Aorta (tissue), 5 donors: Measurements from ENCODE around the gene CELF5. TPM values are rescaled to one million over a fixed set of nuclear protein-coding genes. Genes with fewer than 3 reads are reported as not detected.

Experiments used
- ATAC-seq: fragments of 200-7000 bp; cut with Tn5 transposase; one replicate; pipeline ENCODE4 v1.9.1; 2022; ENCODE audit warnings: moderate library complexity; ENCODE audit not compliant: low FRiP score
- DNase-seq, 2 donors: peaks; one replicate each; pipeline ENCODE4 v3.0.0-alpha.2; 2020
- H3K27ac ChIP-seq, 2 donors: one replicate each; pipeline ENCODE4 v1.5.1; 2013; ENCODE audit warnings: low read length in 2 of 2, mild to moderate bottlenecking in 2 of 2, moderate library complexity in 2 of 2, control low read depth in 1 of 2, inconsistent platforms in 1 of 2, low read depth in 1 of 2
- H3K27me3 ChIP-seq, 2 donors: one replicate each; pipeline ENCODE4 v1.6.1; 2013; ENCODE audit warnings: control low read depth in 1 of 2, low read length in 1 of 2, mild to moderate bottlenecking in 1 of 2, moderate library complexity in 1 of 2; ENCODE audit not compliant: insufficient read depth in 2 of 2, control insufficient read depth in 1 of 2
- H3K36me3 ChIP-seq, 2 donors: one replicate each; pipeline ENCODE4 v1.6.1; 2013; ENCODE audit warnings: control low read depth in 1 of 2, low read length in 1 of 2, mild to moderate bottlenecking in 1 of 2; ENCODE audit not compliant: insufficient read depth in 2 of 2, control insufficient read depth in 1 of 2
- H3K4me1 ChIP-seq, 2 donors: one replicate each; pipeline ENCODE4 v1.6.1; 2013; ENCODE audit warnings: low read length in 2 of 2, control low read depth in 1 of 2, mild to moderate bottlenecking in 1 of 2, moderate library complexity in 1 of 2; ENCODE audit not compliant: insufficient read depth in 2 of 2, control insufficient read depth in 1 of 2
- H3K4me3 ChIP-seq, 2 donors: one replicate each; pipeline ENCODE4 v1.5.1; 2013; ENCODE audit warnings: low read length in 2 of 2, control low read depth in 1 of 2, mild to moderate bottlenecking in 1 of 2
- H3K9me3 ChIP-seq: one replicate; pipeline ENCODE4 v1.6.1; 2013; ENCODE audit warnings: mild to moderate bottlenecking, low read length; ENCODE audit not compliant: control insufficient read depth
- WGBS, 2 donors: extraction: QIAGEN DNeasy Blood & Tissue Kit; methylation state at CpG; one replicate each; pipeline ENCODE4 v1.1.7; 2013; 5-methylcytosine and 5-hydroxymethylcytosine counted together
- intact Hi-C, 2 donors: fragments of 100-400 bp; cut with DNase I; formaldehyde crosslinking; loops; one replicate each; pipeline versions ENCODE4 v1.14.2 to v1.15.0; 2022
- polyA plus RNA-seq, 2 donors: library from polyadenylated mRNA; stranded (reverse); fragments of 200-250 nt; gene quantifications; one replicate each; pipeline ENCODE4 v1.2.3, GENCODE V29; 2013
- total RNA-seq, 2 donors: library from RNA; stranded (reverse); fragmentation: NEBNext Ultra II Directional; extraction: Animal tissue kit (Norgen Biotek cat#: 25700); gene quantifications; one replicate each; pipeline ENCODE4 v1.2.1, GENCODE V29; 2021
- donor health status: healthy with polysubstance abuse.
- donor health status: Bipolar disorder and iron deficiency.
- donor health status: DM: no; HTN: no; CAD: no.
- donor health status: DM: no; HTN: no; CAD: no.
- donor health status: DM: yes; HTN: yes; CAD: no.

CELF5 gene
- total and polyA plus RNA-seq, 4 donors, result 0.08 TPM; not detected in 3

DNA sequence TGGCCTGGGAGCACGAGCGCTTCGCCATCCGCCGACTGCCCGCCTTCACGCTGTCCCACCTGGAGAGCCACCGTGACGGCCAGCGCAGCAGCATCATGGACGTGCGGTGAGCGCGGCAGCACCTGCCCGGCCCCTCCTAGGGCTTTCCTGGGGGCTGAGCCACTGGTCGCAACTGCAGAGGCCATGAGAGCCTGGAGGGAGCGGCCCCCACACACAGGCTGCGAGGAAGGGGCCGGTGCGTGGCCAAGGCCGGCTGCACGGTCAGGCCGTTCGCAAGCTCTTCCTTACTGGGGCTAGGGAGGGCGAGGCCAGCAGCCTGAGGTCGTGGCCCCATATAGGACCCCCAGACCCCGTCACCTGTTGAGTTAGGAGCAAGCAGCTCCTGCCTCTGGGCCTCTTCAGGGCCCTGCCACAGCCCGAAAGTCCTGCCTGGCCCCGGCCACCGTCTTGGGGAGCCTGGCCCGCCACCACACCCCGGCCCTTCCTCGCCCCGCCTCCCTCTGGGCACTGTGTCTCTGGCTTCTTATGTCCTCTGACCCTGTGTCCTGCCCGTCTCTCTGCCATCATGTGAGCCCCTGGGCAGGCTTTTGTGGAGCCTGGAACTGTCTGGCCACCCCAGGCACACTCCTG lies 19.7 kb upstream of the CELF5 start:
- 94% methylated on average over 35 of the region's 35 CpGs for WGBS, 2 donors
- intact Hi-C loops, result no loop called here
- DNase-seq (no peak), ATAC-seq (no peak)
- Histone ChIP-seq H3K4me1 (no peaks in the 10 kb centered on the region), H3K9me3 (no peaks in the 10 kb centered on the region), H3K4me3 (no peak overlapping the region), H3K27ac (no peak overlapping the region), H3K36me3 (peaks cover 0 to 6% of the 10 kb centered on the region in 2 donors), H3K27me3 (no peaks in the 10 kb centered on the region)

DNA sequence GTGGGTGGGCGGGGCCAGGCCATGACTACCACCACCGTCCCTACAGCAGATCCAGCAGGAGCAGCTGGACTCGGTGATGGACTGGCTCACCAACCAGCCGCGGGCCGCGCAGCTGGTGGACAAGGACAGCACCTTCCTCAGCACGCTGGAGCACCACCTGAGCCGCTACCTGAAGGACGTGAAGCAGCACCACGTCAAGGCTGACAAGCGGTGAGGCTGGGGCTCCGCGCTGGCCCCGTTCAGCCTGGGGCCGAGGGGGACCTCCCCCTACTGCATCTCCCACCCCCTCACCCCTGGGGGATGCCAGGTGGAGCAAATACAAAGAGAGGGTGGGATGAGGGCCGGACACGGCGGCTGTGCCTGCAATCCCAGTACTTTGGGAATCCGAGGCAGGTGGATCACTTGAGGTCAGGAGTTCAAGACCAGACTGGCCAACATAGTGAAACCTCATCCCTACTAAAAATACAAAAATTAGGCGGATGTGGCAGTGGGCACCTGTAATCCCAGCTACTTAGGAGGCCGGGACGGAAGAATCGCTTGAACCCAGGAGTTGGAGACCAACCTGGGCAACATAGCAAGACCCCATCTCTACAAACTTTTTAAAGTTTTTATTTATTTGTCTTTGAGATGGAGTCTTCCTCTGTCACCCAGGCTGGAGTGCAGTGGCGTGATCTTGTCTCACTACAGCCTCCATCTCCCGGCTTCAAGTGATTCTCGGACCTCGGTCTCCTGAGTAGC lies 18.1 kb upstream of the CELF5 start:
- no peak overlapping the region for H3K27ac ChIP-seq
- no peaks in the 10 kb centered on the region for H3K27me3 ChIP-seq
- no peaks in the 10 kb centered on the region for H3K9me3 ChIP-seq
- WGBS, 2 donors, result 93 to 94% methylated on average over 28 of the region's 28 CpGs
- intact Hi-C loops, result no loop called here
- H3K4me3 ChIP-seq, result no peak overlapping the region
- no peak for ATAC-seq
- no peaks in the 10 kb centered on the region for H3K4me1 ChIP-seq
- no peak for DNase-seq
- peaks cover 0 to 6% of the 10 kb centered on the region in 2 donors for H3K36me3 ChIP-seq

DNA sequence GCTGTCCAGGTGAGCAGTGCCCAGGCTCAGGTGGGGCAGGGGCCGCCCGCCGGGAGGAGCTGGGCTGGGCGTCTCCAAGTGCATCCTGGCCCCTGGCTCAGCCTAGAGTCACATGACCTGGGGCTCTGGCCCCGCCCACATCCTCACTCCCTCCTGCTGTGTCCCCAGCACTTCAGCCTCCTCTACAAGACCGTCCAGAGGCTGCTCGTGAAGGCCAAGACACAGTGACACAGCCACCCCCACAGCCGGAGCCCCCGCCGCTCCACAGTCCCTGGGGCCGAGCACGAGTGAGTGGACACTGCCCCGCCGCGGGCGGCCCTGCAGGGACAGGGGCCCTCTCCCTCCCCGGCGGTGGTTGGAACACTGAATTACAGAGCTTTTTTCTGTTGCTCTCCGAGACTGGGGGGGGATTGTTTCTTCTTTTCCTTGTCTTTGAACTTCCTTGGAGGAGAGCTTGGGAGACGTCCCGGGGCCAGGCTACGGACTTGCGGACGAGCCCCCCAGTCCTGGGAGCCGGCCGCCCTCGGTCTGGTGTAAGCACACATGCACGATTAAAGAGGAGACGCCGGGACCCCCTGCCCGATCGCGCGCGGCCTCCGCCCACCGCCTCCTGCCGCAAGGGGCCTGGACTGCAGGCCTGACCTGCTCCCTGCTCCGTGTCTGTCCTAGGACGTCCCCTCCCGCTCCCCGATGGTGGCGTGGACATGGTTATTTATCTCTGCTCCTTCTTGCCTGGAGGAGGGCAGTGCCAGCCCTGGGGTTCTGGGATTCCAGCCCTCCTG lies 16.8 kb upstream of the CELF5 start:
- Histone ChIP-seq H3K36me3 (peaks cover 0 to 6% of the 10 kb centered on the region in 2 donors), H3K4me1 (no peaks in the 10 kb centered on the region), H3K27ac (no peak overlapping the region), H3K9me3 (no peaks in the 10 kb centered on the region), H3K4me3 (no peak overlapping the region), H3K27me3 (no peaks in the 10 kb centered on the region)
- WGBS, 2 donors, result 86 to 90% methylated on average over 43 of the region's 43 CpGs
- no peak for ATAC-seq
- intact Hi-C loops, result no loop called here
- DNase-seq, result peak in 1 of 2 donors; percentile 75

DNA sequence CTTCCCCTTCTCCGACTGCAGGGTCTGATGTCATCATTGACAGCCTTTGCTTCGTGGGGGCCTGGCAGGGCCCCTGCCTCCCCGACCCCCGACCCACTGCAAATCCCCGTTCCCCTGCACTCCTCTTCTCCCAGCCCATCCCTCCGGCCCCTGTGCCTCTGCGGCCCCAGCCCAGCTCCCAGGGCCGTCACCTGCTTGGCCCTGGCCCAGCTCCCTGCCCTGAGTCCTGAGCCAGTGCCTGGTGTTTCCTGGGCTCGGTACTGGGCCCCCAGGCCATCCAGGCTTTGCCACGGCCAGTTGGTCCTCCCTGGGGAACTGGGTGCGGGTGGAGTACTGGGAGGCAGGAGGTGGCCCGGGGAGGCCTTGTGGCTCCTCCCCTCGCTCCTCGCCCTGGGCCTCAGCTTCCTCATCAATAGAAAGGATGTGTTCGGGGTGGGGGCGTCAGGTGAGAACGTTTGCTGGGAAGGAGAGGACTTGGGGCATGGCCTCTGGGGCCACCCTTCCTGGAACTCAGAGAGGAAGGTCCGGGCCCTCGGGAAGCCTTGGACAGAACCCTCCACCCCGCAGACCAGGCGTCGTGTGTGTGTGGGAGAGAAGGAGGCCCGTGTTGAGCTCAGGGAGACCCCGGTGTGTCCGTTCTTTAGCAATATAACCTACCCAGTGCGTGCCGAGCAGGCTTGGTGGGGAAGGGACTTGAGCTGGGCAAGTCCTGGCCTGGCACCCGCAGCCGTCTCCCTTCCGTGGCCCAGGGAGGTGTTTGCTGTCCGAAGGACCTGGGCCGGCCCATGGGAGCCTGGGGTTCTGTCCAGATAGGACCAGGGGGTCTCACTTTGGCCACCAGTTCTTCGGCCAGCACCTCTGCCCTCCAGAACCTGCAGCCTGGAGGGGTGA lies 15.9 kb upstream of the CELF5 start:
- no peaks in the 10 kb centered on the region for H3K4me1 ChIP-seq
- H3K27me3 ChIP-seq, result no peaks in the 10 kb centered on the region
- intact Hi-C loops, result no loop called here
- DNase-seq (no peak), ATAC-seq (no peak)
- no peaks in the 10 kb centered on the region for H3K9me3 ChIP-seq
- 90% methylated on average over 32 to 33 of the region's 33 CpGs for WGBS, 2 donors
- H3K4me3 ChIP-seq, result no peak overlapping the region
- peaks cover 0 to 6% of the 10 kb centered on the region in 2 donors for H3K36me3 ChIP-seq
- H3K27ac ChIP-seq, result no peak overlapping the region

DNA sequence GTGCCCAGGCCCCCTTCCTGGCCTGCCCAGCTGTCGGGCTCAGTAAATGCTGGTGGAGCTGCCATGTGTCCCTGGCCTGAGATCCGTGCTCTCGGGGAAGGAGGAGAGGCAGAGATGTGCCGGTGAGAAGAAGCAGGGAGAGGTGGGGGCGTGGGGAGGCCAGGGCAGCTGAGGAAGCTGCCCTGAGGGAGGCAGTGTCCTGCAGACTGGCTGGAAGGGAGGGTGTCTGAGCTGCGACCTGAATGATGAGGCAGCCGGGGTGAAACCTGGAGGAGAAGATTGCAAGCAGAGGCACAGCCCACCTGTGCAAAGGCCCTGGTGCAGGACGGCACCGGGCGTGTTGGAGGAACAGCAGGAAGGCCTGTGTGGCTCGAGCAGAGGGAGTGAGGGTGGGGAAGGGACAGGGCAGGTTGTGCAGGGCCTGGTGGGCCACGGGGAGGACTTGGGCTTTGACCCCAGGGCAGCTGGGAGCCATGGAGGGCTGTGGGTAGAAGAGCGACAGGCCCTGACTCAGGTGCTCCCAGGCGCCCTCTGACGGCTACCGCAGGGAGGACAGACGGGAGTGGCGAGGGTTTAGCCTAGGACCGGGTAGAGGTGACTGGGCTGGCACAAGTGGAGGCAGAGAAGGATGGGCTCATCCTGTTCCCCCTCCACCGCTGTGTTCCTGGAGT lies 14.0 kb upstream of the CELF5 start:
- ATAC-seq (peak; percentile 59), DNase-seq (peak in 1 of 2 donors; percentile 85)
- Histone ChIP-seq H3K4me1 (no peaks in the 10 kb centered on the region), H3K4me3 (no peak overlapping the region), H3K27me3 (no peaks in the 10 kb centered on the region), H3K9me3 (no peaks in the 10 kb centered on the region), H3K27ac (no peak overlapping the region), H3K36me3 (no peaks in the 10 kb centered on the region)
- intact Hi-C loops, result no loop called here
- WGBS, 2 donors, result 41 to 43% methylated on average over 20 of the region's 20 CpGs

DNA sequence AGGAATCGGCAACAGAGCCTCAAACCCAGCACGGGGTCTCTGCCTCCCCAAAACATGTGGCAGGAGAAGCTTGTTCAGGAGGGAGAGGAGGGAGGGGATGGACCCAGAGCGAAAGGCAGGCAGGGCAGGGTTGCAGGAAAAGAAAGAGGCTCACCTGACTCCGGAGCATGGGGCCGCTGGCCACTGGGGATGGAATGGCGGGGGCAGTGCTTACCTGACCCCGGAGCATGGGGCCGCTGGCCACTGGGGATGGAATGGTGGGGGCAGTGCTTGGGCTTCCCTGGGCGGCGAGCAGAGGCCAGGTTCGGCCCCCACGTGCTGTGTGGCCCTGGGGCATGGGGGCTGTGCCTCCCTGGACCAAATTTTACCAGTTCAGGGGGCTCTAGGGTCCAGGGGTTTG lies 13.3 kb upstream of the CELF5 start:
- DNase-seq, result no peak
- Histone ChIP-seq H3K4me3 (no peak overlapping the region), H3K27ac (no peak overlapping the region), H3K36me3 (no peaks in the 10 kb centered on the region), H3K9me3 (no peaks in the 10 kb centered on the region), H3K27me3 (no peaks in the 10 kb centered on the region), H3K4me1 (no peaks in the 10 kb centered on the region)
- intact Hi-C loops, result no loop called here
- 44% methylated on average over 9 to 12 of the region's 12 CpGs for WGBS, 2 donors
- no peak for ATAC-seq

DNA sequence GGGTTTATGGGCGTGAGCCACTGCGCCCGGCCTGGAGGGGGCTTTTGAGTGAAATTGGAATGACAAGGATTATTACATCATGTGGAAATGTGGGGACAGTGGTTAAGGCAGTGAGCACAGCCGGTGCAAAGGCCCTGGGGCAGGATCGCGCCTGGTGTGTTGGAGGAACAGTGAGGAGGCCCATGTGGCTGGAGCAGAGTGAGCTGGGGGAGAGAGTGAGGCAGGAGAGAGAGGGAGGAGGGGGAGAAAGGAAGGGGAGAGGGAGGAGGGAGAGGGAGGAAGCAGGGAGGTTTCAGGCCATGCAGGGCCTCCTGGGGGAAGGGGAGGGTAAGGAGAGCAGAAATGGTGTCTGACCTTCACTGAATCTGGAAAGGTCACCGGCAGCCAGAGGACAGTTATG lies 11.3 kb upstream of the CELF5 start:
- WGBS, 2 donors, result 93 to 94% methylated on average over 7 of the region's 7 CpGs
- Histone ChIP-seq H3K27ac (no peak overlapping the region), H3K9me3 (no peaks in the 10 kb centered on the region), H3K27me3 (no peaks in the 10 kb centered on the region), H3K36me3 (no peaks in the 10 kb centered on the region), H3K4me3 (no peak overlapping the region), H3K4me1 (no peaks in the 10 kb centered on the region)
- no peak for DNase-seq
- intact Hi-C loops, result no loop called here
- no peak for ATAC-seq

DNA sequence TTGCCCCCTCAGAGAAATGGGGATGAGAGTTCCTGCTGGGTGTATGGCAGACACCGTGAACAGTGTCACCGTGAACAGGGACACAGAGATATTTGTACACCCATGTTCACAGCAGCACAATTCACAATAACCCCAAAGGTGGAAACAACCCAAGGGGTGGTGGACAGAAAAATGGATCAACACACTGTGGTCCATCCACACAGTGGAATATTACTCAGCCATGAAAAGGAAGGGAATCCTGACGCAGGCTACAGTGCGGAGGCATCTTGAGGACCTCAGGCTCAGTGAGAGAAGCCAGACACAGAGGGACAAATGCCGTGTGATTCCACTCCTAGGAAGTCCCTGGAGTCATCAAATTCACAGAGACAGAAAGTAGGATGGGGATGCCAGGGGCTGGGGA lies 7.6 kb upstream of the CELF5 start:
- 87 to 94% methylated on average over 5 of the region's 5 CpGs for WGBS, 2 donors
- H3K4me3 ChIP-seq, result no peak overlapping the region
- intact Hi-C loops, result no loop called here

More for the DNA sequence above, 7.6 kb upstream of the CELF5 start:
- Histone ChIP-seq H3K9me3 (no peaks in the 10 kb centered on the region), H3K27me3 (no peaks in the 10 kb centered on the region), H3K4me1 (no peaks in the 10 kb centered on the region), H3K36me3 (no peaks in the 10 kb centered on the region), H3K27ac (no peak overlapping the region)
- DNase-seq (no peak), ATAC-seq (no peak)
